HEK293 (cell line): ENCODE measurements around the gene DEDD2.

Source experiments
- MEIS1 ChIP-seq: sonication (generic); formaldehyde crosslinking; IDR thresholded peaks from 2 replicates; pipeline ENCODE4 v1.8.1; 2022; ENCODE audit warnings: missing genetic modification reagents, mild to moderate bottlenecking, borderline replicate concordance
- MYNN ChIP-seq: fragments of 450-650 bp; formaldehyde crosslinking; IDR thresholded peaks from 2 replicates; pipeline ENCODE4 v1.5.1; 2016; ENCODE audit warnings: missing biosample characterization, missing genetic modification characterization, borderline replicate concordance
- ZBTB7A ChIP-seq: fragments of 450-650 bp; formaldehyde crosslinking; IDR thresholded peaks from 2 replicates; pipeline ENCODE4 v1.5.1; 2016; ENCODE audit warnings: low read depth, missing biosample characterization, missing genetic modification characterization
- ZNF16 ChIP-seq: fragments of 450-650 bp; formaldehyde crosslinking; IDR thresholded peaks from 2 replicates; pipeline ENCODE4 v1.5.1; 2016; ENCODE audit warnings: low read depth, missing biosample characterization, missing genetic modification characterization
- ZNF175 ChIP-seq: fragments of 450-650 bp; formaldehyde crosslinking; IDR thresholded peaks from 2 replicates; pipeline ENCODE4 v1.5.1; 2016; ENCODE audit warnings: missing biosample characterization, missing genetic modification characterization
- ZNF23 ChIP-seq: fragments of 450-650 bp; formaldehyde crosslinking; IDR thresholded peaks from 2 replicates; pipeline ENCODE4 v1.5.1; 2016; ENCODE audit warnings: missing biosample characterization, missing genetic modification characterization, borderline replicate concordance
- ZNF324 ChIP-seq: fragments of 450-650 bp; formaldehyde crosslinking; IDR thresholded peaks from 2 replicates; pipeline ENCODE4 v1.5.1; 2016; ENCODE audit warnings: missing biosample characterization, missing genetic modification characterization
- ZNF600 ChIP-seq: fragments of 450-650 bp; formaldehyde crosslinking; IDR thresholded peaks from 2 replicates; pipeline ENCODE4 v1.5.1; 2016; ENCODE audit warnings: missing biosample characterization, missing genetic modification characterization
- ZNF677 ChIP-seq: fragments of 450-650 bp; IDR thresholded peaks from 2 replicates; pipeline ENCODE4 v1.5.0; 2018; ENCODE audit warnings: missing biosample characterization, mild to moderate bottlenecking, missing genetic modification characterization, moderate library complexity
- ZNF791 ChIP-seq: fragments of 450-650 bp; formaldehyde crosslinking; IDR thresholded peaks from 2 replicates; pipeline ENCODE4 v1.5.1; 2016; ENCODE audit warnings: missing biosample characterization, missing genetic modification characterization
- TF ChIP-seq, protein P1 (sequence below): fragments of 450-650 bp; formaldehyde crosslinking; IDR thresholded peaks from 2 replicates; pipeline ENCODE4 v1.5.1; 2016; ENCODE audit warnings: missing biosample characterization, missing genetic modification characterization
- TF ChIP-seq, protein P2 (sequence below): fragments of 450-650 bp; formaldehyde crosslinking; IDR thresholded peaks from 2 replicates; pipeline ENCODE4 v1.5.1; 2016; ENCODE audit warnings: missing biosample characterization, missing genetic modification characterization
- TF ChIP-seq, protein P3 (sequence below): fragments of 450-650 bp; formaldehyde crosslinking; conservative IDR thresholded peaks from 2 replicates; pipeline ENCODE4 v1.5.1; 2016; ENCODE audit warnings: low read depth, missing biosample characterization, missing genetic modification characterization

DNA sequence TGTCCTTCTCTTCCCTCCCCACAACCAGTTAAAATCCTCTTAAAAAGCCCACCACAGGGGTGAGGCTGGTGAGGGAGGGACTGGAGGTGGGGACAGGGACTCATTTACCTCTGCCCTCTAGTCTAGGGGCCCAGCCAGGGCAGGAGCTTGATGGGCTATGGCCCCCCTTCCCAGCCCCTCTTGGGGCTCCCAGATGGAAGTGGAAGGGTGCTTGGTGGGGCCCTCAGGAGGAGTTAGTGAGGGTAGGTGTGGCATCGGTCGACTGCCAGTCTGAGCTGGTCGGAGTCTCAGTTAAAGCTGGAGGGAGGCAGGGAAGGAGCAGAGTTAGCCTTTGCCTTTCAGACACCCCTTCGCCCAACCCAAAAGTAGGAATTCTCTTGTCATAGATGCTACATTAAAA lies 13.1 kb upstream of the DEDD2 start:
- TF ChIP-seq, protein P1, sequence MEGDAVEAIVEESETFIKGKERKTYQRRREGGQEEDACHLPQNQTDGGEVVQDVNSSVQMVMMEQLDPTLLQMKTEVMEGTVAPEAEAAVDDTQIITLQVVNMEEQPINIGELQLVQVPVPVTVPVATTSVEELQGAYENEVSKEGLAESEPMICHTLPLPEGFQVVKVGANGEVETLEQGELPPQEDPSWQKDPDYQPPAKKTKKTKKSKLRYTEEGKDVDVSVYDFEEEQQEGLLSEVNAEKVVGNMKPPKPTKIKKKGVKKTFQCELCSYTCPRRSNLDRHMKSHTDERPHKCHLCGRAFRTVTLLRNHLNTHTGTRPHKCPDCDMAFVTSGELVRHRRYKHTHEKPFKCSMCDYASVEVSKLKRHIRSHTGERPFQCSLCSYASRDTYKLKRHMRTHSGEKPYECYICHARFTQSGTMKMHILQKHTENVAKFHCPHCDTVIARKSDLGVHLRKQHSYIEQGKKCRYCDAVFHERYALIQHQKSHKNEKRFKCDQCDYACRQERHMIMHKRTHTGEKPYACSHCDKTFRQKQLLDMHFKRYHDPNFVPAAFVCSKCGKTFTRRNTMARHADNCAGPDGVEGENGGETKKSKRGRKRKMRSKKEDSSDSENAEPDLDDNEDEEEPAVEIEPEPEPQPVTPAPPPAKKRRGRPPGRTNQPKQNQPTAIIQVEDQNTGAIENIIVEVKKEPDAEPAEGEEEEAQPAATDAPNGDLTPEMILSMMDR = no peak
- TF ChIP-seq MYNN (no peak), ZNF23 (no peak), ZNF677 (tag by site-specific recombination) (no peak), ZBTB7A (tag by site-specific recombination) (no peak), ZNF791 (tag by site-specific recombination) (no peak), ZNF324 (tag by site-specific recombination) (no peak), ZNF175 (no peak), ZNF600 (tag by site-specific recombination) (no peak), MEIS1 (CRISPR knock-in tag) (no peak), ZNF16 (tag by site-specific recombination) (no peak)
- TF ChIP-seq, protein P2, sequence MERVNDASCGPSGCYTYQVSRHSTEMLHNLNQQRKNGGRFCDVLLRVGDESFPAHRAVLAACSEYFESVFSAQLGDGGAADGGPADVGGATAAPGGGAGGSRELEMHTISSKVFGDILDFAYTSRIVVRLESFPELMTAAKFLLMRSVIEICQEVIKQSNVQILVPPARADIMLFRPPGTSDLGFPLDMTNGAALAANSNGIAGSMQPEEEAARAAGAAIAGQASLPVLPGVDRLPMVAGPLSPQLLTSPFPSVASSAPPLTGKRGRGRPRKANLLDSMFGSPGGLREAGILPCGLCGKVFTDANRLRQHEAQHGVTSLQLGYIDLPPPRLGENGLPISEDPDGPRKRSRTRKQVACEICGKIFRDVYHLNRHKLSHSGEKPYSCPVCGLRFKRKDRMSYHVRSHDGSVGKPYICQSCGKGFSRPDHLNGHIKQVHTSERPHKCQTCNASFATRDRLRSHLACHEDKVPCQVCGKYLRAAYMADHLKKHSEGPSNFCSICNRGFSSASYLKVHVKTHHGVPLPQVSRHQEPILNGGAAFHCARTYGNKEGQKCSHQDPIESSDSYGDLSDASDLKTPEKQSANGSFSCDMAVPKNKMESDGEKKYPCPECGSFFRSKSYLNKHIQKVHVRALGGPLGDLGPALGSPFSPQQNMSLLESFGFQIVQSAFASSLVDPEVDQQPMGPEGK = no peak
- TF ChIP-seq, protein P3, sequence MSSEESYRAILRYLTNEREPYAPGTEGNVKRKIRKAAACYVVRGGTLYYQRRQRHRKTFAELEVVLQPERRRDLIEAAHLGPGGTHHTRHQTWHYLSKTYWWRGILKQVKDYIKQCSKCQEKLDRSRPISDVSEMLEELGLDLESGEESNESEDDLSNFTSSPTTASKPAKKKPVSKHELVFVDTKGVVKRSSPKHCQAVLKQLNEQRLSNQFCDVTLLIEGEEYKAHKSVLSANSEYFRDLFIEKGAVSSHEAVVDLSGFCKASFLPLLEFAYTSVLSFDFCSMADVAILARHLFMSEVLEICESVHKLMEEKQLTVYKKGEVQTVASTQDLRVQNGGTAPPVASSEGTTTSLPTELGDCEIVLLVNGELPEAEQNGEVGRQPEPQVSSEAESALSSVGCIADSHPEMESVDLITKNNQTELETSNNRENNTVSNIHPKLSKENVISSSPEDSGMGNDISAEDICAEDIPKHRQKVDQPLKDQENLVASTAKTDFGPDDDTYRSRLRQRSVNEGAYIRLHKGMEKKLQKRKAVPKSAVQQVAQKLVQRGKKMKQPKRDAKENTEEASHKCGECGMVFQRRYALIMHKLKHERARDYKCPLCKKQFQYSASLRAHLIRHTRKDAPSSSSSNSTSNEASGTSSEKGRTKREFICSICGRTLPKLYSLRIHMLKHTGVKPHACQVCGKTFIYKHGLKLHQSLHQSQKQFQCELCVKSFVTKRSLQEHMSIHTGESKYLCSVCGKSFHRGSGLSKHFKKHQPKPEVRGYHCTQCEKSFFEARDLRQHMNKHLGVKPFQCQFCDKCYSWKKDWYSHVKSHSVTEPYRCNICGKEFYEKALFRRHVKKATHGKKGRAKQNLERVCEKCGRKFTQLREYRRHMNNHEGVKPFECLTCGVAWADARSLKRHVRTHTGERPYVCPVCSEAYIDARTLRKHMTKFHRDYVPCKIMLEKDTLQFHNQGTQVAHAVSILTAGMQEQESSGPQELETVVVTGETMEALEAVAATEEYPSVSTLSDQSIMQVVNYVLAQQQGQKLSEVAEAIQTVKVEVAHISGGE (tag by site-specific recombination) = no peak
